Astrocyte of the cerebellum (primary cell): Measurements from ENCODE around the gene GLDC.
A peak's percentile ranks its signal among the peaks of the same experiment; 100 is the strongest.
"Not testable (repeated sequence)": the region's sequence is repeated elsewhere in the genome, so short reads cannot be mapped to it uniquely, and the experiment has no call there.

Experiments
- DNase-seq: peaks from one replicate; pipeline ENCODE4 v3.0.0-alpha.2; 2011; ENCODE audit warnings: low read depth
- H3K4me3 ChIP-seq: 2 replicates; pipeline ENCODE4 v1.5.1; 2011; ENCODE audit warnings: mild to moderate bottlenecking, low read depth, low read length, moderate library complexity
- CTCF ChIP-seq: IDR thresholded peaks from 2 replicates; pipeline ENCODE4 v1.5.1; 2012; ENCODE audit warnings: low read length, low read depth, moderate library complexity, mild to moderate bottlenecking; ENCODE audit errors: missing control alignments
- in situ Hi-C: cut with HindIII; loops from 2 replicates; pipeline ENCODE4 v1.10.0; 2017; ENCODE audit warnings: low sequenced_read_pairs

The GLDC gene

GRCh38 chr9:6645355-6646292 is at the start of gene GLDC:
GLDC (minus strand) TSS chr9:6645729; CDS start chr9:6645499, 230 bp downstream.
- in situ Hi-C loops = no loop called here
- no peak for TF ChIP-seq CTCF
- DNase-seq = peak; percentile 2
- peak within 1 kb of the TSS; percentile 51 for H3K4me3 ChIP-seq

- TF ChIP-seq CTCF = no peak
- in situ Hi-C loops = no loop called here
These were observed 47.4 kb upstream of the GLDC start for GRCh38 chr9:6692881-6693361.

GRCh38 chr9:6692433-6692832 is 46.9 kb upstream of the GLDC start:
- no peak for TF ChIP-seq CTCF
- H3K4me3 ChIP-seq = no peak overlapping the region
- DNase-seq = no peak
- in situ Hi-C loops = no loop called here

More at GRCh38 chr9:6692881-6693361, 47.4 kb upstream of the GLDC start:
- no peak for DNase-seq
- no peak overlapping the region for H3K4me3 ChIP-seq

GRCh38 chr9:6690675-6691070 is 45.1 kb upstream of the GLDC start:
- H3K4me3 ChIP-seq = not testable (repeated sequence)

GRCh38 chr9:6689893-6690674 is 44.6 kb upstream of the GLDC start:
- in situ Hi-C loops = no loop called here
- no peak for DNase-seq
- TF ChIP-seq CTCF = no peak
- H3K4me3 ChIP-seq = no peak overlapping the region

More at GRCh38 chr9:6690675-6691070, 45.1 kb upstream of the GLDC start:
- in situ Hi-C loops, DNase-seq: not testable (repeated sequence)

GRCh38 chr9:6687180-6687579 is 41.7 kb upstream of the GLDC start:
- TF ChIP-seq CTCF = no peak
- H3K4me3 ChIP-seq = no peak overlapping the region
- in situ Hi-C loops = no loop called here
- DNase-seq = no peak
